SW 1271 (cell line): ENCODE data around the gene STEAP3.

ENCODE experiments used
- DNase-seq, 2 experiments: peaks; one replicate each; lab custom pipeline; 2025; lab: John Stamatoyannopoulos, UW

STEAP3 gene

GRCh38 chr2:119225105-119225865 is 1.7 kb downstream of the STEAP3 start:
- DNase-seq: no peak

DNA sequence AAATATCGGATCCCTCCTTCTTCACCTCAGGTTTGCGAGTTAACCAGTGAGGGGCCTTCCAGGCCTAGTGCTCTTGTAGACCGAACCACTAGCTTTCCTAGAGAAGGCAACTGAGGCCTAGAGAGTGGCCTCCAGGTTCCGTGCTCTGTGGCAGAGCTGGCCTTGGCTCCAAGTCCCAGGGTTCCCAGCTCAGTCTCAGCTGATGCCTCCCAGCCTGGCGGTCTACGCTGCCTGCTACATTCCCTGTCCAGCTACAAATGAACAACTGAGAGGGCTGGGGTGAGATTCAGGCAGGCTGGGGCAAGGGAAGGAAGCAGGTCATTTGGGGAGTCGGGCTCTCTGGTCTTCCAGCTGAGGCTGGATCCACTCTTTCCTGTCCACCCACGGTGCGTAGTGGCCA is 2.3 kb downstream of the STEAP3 start:
- no peak for DNase-seq

GRCh38 chr2:119227346-119227745 is 3.7 kb downstream of the STEAP3 start:
- DNase-seq: no peak

- DNase-seq: no peak
These were observed 4.5 kb downstream of the STEAP3 start for GRCh38 chr2:119228136-119228535.

DNA sequence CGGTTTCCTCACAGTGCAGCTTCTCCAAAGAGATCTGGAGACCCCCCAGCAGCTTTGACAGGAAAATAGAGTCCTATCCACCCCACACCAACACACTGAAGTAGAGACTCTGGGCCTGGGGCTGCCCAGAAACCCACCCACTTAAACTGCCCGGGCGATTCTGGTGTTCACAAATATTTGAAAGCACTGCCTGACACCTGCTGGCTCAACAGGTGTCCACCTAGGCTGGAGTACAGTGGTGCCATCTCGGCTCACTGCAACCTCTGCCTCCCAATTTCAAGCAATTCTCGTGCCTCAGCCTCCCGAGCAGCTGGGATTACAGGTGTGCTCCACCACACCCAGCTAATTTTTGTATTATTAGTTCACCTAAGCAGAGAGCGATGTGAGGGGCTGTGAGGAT is 5.3 kb downstream of the STEAP3 start:
- DNase-seq: no peak

- no peak for DNase-seq
These were observed 6.1 kb downstream of the STEAP3 start for GRCh38 chr2:119229716-119230115.

GRCh38 chr2:119230219-119231185 is 6.9 kb downstream of the STEAP3 start:
- no peak for DNase-seq

- no peak for DNase-seq
These were observed 8.5 kb downstream of the STEAP3 start for GRCh38 chr2:119231975-119232665.

- no peak for DNase-seq
These were observed 9.0 kb downstream of the STEAP3 start for GRCh38 chr2:119232666-119232993.

DNA sequence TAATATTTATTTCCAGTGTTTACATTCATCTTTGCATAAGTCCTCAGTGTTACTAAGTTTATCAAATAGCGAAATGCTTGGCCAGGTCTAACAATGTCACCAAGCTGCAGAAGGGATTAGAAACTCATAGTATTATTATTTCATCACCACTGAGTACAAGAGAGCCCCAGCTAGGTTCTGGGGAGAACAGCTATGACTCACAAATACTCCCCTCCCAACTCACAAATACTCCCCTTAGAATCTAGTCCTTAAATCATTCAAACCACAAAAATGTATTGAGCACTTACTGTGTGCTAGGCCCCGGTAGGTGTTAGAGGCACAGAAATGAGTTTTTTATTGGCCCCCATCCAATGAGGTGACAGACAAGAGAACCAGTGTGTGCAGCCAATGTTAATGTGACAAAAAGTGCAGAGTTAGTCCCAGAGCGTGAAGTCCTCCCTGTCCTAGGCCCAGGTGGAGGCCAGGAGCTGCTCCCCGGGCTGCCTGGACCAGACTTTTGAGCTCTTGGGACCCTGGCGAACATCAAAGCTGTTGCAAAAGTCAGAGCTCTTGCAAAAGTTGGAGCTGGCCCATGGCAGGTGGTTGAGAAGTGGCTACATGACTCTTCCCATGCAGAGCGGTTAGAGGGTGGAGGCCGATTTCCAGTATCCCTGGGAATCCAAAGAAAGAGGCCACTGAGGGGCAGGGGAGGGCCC is 9.8 kb downstream of the STEAP3 start:
- DNase-seq: no peak

GRCh38 chr2:119234021-119235019 is 10.7 kb downstream of the STEAP3 start:
- DNase-seq: no peak

DNA sequence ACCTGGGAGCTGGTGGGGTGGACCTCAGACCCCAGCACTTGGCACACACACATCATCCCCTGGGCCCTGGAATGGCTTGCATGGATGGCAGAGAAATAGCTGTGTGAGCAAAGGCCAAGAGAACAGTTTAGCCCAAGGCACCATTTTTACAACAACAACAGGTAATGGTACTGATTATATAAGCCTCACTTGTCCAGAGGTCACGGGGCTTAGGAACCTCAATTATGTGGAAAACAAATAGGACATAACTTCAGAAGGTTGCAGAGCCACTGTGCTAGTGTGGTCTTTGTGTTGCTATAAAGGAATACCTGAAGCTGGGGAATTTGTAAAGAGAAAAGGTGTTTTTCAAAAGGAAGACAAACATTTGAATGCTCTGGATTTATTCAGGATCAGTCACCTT is 13.2 kb downstream of the STEAP3 start:
- DNase-seq: no peak

DNA sequence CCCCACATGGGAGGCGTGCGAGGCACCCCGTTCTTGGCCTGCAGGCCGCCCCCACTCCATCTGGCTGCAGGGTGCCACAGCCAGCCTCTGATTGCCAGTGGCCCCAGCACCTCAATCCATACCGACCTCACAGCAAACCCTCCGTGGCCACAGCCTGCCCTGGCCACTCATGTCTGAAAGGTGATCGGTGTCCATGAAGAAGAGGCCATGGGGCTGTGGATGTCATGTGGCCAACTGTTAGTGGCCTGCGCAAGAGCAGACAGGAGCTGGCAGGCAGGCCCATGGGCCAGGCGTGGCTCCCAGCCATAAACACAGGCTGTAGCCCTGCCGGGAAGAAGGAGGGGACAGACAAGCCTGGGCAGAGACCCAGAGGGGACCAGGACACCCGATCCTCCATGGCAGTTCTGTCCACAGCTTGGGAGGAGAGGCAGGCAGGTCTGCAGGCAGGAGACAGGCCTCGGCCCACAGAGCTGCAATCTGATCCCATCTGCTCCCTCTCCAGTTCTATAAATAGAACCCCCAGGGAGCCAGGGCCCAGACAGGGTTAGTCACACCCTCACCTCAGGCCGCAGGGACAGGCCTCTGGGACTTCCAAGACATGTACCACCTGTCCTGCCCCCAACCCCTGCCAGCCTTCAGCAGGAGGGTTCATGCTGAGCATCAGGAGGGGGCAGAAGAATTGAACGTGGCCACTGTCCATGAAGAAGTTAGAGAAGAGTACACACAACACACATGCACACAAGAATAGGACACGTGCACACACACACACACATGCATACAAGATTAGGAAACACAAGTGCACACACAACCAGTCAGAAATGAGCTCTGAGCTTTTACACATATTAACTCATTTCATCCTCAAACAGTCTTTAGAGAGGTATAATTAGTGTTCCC is 16.9 kb downstream of the STEAP3 start:
- DNase-seq: peak in 1 of 2 experiments; percentile 10

DNA sequence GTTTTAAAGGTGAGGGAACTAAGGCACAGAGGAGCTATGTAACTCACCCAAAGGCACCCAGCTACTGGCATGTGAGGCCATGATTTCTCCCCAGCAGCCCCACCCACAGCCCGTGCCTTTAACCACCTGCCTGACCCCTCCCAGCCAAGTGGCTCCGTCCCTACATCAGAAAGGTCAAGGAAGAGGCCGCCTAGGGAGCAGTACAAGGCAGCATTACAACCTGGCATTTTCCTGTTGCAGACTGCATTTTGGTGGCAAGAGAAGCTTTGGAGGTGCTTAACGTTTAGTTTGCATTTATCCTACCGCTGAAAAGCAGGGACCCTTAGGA is 17.5 kb downstream of the STEAP3 start:
- DNase-seq: no peak

DNA sequence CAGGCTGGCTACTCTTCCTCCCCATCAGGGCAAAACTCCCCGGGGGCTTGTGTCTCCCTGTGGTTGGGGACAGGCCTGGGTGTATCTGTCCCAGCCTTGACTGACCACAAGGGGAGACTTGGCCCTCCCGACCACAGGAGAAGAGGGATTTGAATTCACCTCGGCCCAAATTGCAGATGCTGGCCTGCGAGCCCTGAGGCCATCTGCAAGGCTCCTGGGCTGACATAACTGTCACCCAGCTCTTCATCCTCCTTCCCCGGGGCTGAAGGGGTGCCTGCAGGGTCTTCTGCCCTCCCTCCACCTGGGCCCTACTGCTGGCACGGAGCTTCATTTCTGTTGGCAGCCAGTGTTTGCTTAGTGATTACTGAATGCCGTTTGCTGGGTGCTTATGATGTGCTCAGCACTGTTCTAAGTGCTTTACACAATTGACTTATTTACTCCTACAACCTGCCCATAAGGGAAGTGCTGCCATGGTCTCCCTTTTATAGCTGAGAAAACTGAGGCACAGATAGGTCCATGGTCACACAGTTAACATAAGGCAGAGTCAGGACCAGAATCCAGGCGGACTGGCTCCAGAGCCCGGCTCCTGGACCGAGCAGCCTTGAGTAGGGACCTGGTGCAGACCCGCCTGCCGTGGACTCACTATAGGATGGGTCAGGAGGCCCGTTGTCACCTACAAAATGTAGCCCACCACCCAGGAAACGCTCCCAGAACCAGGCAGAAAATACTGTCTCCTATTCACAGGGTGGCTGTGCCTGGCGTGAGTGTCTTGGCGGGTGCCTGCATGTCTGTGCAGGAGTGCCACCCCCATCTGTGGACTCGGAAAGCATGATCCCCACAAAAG is 18.9 kb downstream of the STEAP3 start:
- DNase-seq: no peak

DNA sequence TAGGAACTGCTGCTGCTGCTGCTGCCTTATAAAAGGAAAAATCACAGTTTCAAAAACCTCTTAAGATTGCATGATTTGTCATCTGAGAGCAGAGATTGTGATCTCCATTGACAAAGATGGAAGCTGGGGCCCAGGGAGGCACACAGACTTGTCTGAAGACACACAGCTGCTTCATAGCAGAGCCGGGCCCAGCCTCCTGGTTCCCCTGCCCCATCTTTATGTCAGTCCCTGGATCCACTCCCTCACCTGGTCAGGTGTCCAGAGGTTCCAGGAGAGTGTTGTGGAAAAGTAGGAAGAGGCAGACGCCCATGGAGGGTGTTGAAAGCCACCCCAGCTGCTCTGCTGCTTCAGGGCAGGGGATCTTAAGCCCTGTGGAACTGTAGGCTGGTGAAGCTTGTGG is 20.0 kb downstream of the STEAP3 start:
- DNase-seq: no peak

GRCh38 chr2:119245076-119245840 is 21.6 kb downstream of the STEAP3 start:
- DNase-seq: no peak

- DNase-seq: no peak
These were observed 22.2 kb downstream of the STEAP3 start for GRCh38 chr2:119245841-119246230.
